ENCODE results near the gene ZNF792.

DNA sequence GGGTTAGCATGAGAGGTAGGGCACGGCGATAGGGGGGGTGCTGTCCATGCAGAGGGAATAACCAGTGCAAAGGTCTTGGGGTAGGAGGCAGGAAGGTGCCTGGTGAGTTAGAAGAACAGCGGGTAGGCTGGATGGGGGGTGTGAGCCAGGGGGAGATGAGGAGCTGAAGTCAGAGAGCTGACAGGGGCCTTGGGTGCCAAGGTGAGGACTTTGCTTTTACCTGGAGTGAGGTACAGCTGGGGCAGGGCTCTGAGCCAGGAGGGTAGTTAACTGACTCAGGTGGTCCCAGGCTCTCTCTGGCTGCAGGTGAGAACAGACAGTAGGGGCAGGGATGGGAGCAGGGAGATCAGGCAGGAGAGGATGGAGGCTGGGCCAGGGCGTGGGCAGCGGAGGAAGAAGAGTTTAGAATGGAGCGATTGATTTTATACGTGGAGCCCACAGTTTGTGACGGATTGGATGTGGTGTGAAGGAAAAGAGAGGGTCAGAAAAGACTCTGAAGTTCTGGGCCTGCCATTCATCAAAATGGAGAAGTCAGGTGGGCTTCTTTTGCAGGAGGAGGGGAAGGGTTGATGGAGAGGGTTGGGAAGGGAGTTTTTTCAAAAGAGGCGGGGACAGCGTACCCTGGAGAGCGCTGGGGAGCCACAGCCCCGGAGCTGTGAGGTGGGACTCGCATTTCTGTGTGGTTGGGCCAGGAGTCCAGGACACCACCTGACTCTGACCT lies 34.9 kb upstream of the ZNF792 start:
- TF ChIP-seq EZH2 (IDR thresholded peaks at IDR 0.05) = no peak
- TF ChIP-seq, protein P1, sequence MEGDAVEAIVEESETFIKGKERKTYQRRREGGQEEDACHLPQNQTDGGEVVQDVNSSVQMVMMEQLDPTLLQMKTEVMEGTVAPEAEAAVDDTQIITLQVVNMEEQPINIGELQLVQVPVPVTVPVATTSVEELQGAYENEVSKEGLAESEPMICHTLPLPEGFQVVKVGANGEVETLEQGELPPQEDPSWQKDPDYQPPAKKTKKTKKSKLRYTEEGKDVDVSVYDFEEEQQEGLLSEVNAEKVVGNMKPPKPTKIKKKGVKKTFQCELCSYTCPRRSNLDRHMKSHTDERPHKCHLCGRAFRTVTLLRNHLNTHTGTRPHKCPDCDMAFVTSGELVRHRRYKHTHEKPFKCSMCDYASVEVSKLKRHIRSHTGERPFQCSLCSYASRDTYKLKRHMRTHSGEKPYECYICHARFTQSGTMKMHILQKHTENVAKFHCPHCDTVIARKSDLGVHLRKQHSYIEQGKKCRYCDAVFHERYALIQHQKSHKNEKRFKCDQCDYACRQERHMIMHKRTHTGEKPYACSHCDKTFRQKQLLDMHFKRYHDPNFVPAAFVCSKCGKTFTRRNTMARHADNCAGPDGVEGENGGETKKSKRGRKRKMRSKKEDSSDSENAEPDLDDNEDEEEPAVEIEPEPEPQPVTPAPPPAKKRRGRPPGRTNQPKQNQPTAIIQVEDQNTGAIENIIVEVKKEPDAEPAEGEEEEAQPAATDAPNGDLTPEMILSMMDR (IDR thresholded peaks at IDR 0.05) = no peak

Data from neural progenitor cell (in vitro differentiated cells).